ENCODE data around the gene IP6K3. TPM values are rescaled to one million over a fixed set of nuclear protein-coding genes. Genes with fewer than 3 reads are reported as not detected.

IP6K3 gene
- polyA plus RNA-seq, 1 of the 3 experiments (the other 2 are of a cell fraction) = 0.21 TPM

DNA sequence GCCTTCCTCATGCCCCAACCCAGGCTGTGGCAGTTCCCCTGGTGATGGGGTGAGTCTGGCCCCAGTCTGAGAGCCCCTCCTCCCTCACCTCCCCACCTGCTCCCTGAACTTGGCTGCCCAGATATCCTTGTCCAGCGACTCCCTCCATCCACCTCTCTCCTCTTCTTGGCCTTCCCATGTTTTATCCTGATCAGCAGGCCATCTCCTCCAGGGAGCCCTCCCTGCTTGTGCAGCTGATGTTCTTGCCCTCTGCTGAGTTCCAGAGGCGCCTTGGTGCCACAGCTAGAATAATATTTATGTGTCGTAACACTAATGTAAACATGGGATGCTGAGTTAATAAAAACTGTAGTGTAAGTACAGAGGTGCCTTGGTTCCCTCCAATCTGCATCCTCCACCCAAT is 10.4 kb upstream of the IP6K3 start:
- no peak overlapping the region for H3K4me2 ChIP-seq
- H3K27me3 ChIP-seq (ENCODE audit: insufficient read depth) = no peaks in the 10 kb centered on the region
- ChIA-PET POLR2A (no interaction called here), CTCF (interaction anchor here (1.1 to 7.6 kb wide), 6 partner anchors 10 to 398 kb away, joined by 3 to 116 read pairs (median 7); partner anchors contain the start of genes IP6K3 and UQCC2)
- H3F3A ChIP-seq (replicated peaks; ENCODE audit: insufficient read depth) = no peaks in the 10 kb centered on the region
- TF ChIP-seq JUND (IDR thresholded peaks at IDR 0.05) = no peak
- no peaks in the 10 kb centered on the region for H3K36me3 ChIP-seq (replicated peaks in 1 of 2; ENCODE audit: control insufficient read depth in 1 of 2, insufficient read depth in 2 of 2, low read length in 1 of 2)
- no peaks in the 10 kb centered on the region for H3K9me2 ChIP-seq
- DNase-seq = no peak
- H3K27ac ChIP-seq (ENCODE audit: low read depth in 2 of 2, low read length in 1 of 2) = no peak overlapping the region
- no peaks in the 10 kb centered on the region for H3K9me3 ChIP-seq
- H3K9ac ChIP-seq = no peak overlapping the region
- peaks cover 0 to 20% of the 10 kb centered on the region in 2 experiments; a peak in 1 of 4 replicates for H3K4me1 ChIP-seq (ENCODE audit: control insufficient read depth in 1 of 2, insufficient read depth in 2 of 2, low read depth in 1 of 2, low read length in 1 of 2)
- 62% methylated on average over 3 of the region's 3 CpGs for WGBS (ENCODE audit: low lambda C conversion rate)
- no peaks in the 10 kb centered on the region for H3K79me2 ChIP-seq (ENCODE audit: insufficient read depth)
- H4K20me1 ChIP-seq (ENCODE audit: insufficient read depth) = no peaks in the 10 kb centered on the region
- no peak overlapping the region for H2AFZ ChIP-seq (ENCODE audit: low read depth)
- no peak overlapping the region for H3K4me3 ChIP-seq (ENCODE audit: low read depth in 2 of 2, low read length in 1 of 2)

GRCh38 chr6:33756211-33756954 is 9.7 kb upstream of the IP6K3 start:
- Histone ChIP-seq H2AFZ (ENCODE audit: low read depth) (no peak overlapping the region), H3K27me3 (ENCODE audit: insufficient read depth) (no peaks in the 10 kb centered on the region), H3K4me3 (ENCODE audit: low read depth in 2 of 2, low read length in 1 of 2) (no peak overlapping the region), H3K9me2 (no peaks in the 10 kb centered on the region), H4K20me1 (ENCODE audit: insufficient read depth) (no peaks in the 10 kb centered on the region), H3F3A (replicated peaks; ENCODE audit: insufficient read depth) (no peaks in the 10 kb centered on the region), H3K4me1 (ENCODE audit: control insufficient read depth in 1 of 2, insufficient read depth in 2 of 2, low read depth in 1 of 2, low read length in 1 of 2) (peaks cover 0 to 20% of the 10 kb centered on the region in 2 experiments; a peak in 1 of 4 replicates), H3K27ac (ENCODE audit: low read depth in 2 of 2, low read length in 1 of 2) (no peak overlapping the region), H3K4me2 (no peak overlapping the region), H3K79me2 (ENCODE audit: insufficient read depth) (no peaks in the 10 kb centered on the region), H3K9ac (no peak overlapping the region), H3K9me3 (no peaks in the 10 kb centered on the region), H3K36me3 (replicated peaks in 1 of 2; ENCODE audit: control insufficient read depth in 1 of 2, insufficient read depth in 2 of 2, low read length in 1 of 2) (no peaks in the 10 kb centered on the region)
- ChIA-PET CTCF (interaction anchor here (2.0 to 5.2 kb wide), 2 partner anchors 12 to 15 kb away, joined by 10 to 39 read pairs; no protein-coding TSS in a partner anchor), POLR2A (no interaction called here)
- TF ChIP-seq SMC3 (IDR thresholded peaks at IDR 0.05; ENCODE audit: low read depth, low read length) = no peak
- no peak for TF ChIP-seq MXI1 (IDR thresholded peaks at IDR 0.05; ENCODE audit: low read depth, low read length)
- no peak for TF ChIP-seq FOXJ3 (CRISPR knock-in tag; IDR thresholded peaks at IDR 0.05)
- no peak for TF ChIP-seq YY1 (IDR thresholded peaks at IDR 0.05; ENCODE audit: low read depth)
- no peak for TF ChIP-seq FOSL2 (IDR thresholded peaks at IDR 0.05; ENCODE audit: borderline replicate concordance, low read depth)
- no peak for TF ChIP-seq CTCF (IDR thresholded peaks at IDR 0.05)
- TF ChIP-seq, protein P1, sequence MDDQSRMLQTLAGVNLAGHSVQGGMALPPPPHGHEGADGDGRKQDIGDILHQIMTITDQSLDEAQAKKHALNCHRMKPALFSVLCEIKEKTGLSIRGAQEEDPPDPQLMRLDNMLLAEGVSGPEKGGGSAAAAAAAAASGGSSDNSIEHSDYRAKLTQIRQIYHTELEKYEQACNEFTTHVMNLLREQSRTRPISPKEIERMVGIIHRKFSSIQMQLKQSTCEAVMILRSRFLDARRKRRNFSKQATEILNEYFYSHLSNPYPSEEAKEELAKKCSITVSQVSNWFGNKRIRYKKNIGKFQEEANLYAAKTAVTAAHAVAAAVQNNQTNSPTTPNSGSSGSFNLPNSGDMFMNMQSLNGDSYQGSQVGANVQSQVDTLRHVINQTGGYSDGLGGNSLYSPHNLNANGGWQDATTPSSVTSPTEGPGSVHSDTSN (IDR thresholded peaks at IDR 0.05) = no peak
- no peak for TF ChIP-seq RFX5 (IDR thresholded peaks at IDR 0.05; ENCODE audit: low read length)
- TF ChIP-seq, protein P2, sequence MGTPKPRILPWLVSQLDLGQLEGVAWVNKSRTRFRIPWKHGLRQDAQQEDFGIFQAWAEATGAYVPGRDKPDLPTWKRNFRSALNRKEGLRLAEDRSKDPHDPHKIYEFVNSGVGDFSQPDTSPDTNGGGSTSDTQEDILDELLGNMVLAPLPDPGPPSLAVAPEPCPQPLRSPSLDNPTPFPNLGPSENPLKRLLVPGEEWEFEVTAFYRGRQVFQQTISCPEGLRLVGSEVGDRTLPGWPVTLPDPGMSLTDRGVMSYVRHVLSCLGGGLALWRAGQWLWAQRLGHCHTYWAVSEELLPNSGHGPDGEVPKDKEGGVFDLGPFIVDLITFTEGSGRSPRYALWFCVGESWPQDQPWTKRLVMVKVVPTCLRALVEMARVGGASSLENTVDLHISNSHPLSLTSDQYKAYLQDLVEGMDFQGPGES (IDR thresholded peaks at IDR 0.05; ENCODE audit: low read depth, low read length) = no peak
- WGBS (ENCODE audit: low lambda C conversion rate) = 77% methylated on average over 12 of the region's 12 CpGs
- no peak for DNase-seq

Measured in SK-N-SH (cell line).